Measurements from ENCODE around the gene CCDC93.

GRCh38 chr2:117958186-117958585 lies 55.7 kb downstream of the CCDC93 start:
- no peak for TF ChIP-seq POLR2AphosphoS5 (IDR thresholded peaks at IDR 0.05)
- no peak for TF ChIP-seq CTCF (IDR thresholded peaks at IDR 0.05)
- TF ChIP-seq POLR2A (IDR thresholded peaks at IDR 0.05), result no peak
